ENCODE results near the gene CFB.
"Not testable (repeated sequence)": the region's sequence is repeated elsewhere in the genome, so short reads cannot be mapped to it uniquely, and the experiment has no call there.

The CFB gene

DNA sequence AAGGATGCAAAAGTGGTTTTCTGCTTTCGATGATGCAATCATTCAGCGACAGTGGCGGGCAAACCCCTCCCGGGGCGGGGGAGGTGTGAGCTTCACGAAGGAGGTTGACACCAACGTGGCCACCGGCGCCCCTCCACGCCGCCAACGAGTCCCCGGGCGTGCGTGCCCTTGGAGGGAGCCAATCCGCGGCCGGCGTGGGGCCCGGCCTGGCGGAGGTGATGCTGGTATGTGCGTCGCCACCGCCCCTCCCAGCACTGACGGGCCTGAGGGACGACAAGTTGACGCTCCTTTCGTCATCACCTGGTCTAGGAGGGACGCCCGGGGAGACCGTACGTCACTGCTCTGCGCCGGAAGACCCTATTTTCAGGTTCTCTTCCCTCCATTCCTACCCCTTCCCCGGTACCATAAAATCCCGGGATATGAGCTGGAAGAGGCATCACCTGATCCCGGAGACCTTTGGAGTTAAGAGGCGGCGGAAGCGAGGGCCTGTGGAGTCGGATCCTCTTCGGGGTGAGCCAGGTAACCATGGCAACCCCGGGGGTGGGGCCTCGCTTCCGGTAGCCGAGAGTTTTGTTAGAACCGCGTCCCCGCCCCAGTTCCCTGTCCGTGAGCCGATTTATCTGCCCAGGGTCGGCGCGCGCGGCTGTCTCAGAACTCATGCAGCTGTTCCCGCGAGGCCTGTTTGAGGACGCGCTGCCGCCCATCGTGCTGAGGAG lies 26.3 kb downstream of the CFB start, which contains the start of gene DXO:
Gene DXO, minus strand, starts transcription at position 146 of the 716 bp plus-strand sequence. CDS start 463 bp downstream, outside the sequence.
- peak; percentile 97 for DNase-seq

DNA sequence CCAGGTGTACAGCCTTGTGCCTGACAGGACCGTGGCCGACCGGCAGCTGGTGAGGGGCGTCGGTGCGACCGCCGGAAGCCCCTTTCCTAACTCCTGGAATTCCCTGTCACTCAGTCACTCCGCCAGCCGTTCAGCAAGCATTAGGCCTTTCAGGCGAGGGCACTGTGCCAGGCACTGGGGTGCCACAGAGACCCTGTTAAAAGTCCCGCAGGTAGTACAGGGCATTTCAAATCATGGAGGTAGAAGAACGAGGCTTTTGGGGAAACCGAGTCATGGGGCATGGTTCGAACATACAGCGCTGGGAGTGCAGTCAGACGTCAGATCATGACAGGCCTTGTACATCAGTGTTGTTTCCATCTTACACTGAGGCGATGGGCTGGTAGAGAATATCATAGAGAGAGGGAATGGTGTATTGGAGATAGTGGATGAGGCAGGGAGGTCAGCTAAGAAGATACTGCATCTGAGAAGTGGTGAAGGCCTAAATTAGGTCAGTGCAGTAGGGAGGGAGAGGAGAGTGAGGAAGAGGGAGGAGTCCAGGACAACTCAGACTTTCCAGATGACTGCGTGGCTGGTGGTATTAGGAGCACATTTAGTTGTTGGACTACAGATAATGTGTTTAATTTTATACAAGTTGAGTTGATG lies 26.9 kb downstream of the CFB start:
- no peak for DNase-seq

DNA sequence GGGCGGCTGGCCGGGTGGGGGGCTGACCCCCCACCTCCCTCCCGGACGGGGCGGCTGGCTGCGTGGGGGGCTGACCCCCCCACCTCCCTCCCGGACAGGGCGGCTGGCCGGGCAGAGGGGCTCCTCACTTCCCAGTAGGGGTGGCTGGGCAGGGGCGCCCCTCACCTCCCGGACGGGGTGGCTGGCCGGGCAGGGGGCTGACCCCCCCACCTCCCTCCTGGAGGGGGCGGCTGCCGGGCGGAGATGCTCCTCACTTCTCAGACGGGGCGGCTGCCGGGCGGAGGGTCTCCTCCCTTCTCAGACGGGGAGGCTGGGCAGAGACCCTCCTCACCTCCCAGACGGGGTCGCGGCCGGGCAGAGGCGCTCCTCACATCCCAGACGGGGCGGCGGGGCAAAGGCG lies 30.2 kb downstream of the CFB start:
- not testable (repeated sequence) for DNase-seq

DNA sequence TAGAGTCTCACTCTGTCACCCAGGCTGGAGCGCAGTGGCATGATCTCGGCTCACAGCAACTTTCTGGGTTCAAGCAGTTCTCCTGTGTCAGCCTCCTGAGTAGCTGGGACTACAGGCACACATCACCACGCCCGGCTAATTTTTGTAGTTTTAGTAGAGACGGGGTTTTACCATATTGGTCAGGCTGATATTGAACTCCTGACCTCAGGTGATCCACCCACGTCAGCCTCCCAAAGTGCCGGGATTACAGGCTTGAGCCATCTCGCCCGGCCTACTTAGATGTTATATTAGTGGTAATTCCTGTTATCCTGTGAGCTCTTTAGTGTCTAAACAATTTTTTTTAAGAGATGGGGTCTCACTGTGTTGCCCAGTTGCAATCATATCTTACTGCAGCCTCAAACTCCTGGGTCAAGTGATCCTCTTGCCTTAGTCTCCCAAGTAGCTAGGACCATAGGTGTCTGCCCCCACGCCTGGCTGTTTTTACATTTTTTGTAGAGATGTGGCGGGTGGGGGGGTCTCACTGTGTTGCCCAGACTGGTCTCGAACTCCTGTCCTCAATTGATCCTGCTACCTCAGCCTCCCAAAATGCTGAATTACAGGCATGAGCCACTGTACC lies 32.0 kb downstream of the CFB start:
- no peak for DNase-seq

DNA sequence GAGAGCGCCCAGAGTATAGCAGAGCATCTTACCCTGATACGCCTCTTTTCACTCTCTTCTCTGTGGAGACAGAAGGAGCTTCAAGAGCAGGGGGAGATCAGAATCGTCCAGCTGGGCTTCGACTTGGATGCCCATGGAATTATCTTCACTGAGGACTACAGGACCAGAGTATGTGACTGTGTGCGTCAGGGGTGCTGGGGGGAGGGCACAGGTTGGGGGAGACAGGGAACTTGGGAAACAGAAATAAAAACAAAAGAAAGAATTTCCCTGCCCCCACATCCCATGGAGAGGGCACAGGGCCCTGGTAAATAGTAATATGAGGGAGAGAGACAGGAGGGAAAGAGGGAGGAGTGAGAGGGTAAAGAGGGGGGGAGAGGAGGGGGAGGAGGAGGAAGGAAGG lies 32.9 kb downstream of the CFB start:
- DNase-seq: no peak

DNA sequence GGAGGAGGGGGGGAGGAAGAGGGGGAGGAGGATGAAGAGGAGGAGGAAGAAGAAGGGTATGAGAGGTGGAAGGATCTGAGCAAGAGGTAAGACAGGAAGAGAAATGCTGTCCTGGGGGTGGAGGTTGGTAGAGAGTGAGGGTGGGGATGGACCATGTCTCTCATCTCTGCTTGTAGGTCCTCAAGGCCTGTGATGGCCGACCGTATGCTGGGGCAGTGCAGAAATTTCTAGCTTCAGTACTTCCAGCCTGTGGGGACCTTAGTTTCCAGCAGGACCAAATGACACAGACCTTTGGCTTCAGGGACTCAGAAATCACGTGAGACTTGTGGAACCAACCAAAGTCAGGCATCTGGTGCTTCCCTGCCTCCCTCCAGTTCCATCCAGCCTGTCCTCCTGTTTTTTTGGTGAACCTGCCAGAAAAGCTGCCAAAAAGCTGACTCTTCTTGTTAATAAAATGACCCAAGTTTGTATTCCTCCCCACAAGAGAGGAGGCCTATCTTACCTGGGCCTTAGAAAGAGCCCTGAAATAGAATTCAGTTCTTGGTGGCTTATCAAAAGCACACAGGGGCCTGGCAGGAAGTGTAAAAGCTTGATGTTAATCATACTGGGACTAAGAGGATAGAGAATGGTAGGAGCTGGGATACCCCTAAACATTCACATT lies 33.5 kb downstream of the CFB start:
- no peak for DNase-seq

DNA sequence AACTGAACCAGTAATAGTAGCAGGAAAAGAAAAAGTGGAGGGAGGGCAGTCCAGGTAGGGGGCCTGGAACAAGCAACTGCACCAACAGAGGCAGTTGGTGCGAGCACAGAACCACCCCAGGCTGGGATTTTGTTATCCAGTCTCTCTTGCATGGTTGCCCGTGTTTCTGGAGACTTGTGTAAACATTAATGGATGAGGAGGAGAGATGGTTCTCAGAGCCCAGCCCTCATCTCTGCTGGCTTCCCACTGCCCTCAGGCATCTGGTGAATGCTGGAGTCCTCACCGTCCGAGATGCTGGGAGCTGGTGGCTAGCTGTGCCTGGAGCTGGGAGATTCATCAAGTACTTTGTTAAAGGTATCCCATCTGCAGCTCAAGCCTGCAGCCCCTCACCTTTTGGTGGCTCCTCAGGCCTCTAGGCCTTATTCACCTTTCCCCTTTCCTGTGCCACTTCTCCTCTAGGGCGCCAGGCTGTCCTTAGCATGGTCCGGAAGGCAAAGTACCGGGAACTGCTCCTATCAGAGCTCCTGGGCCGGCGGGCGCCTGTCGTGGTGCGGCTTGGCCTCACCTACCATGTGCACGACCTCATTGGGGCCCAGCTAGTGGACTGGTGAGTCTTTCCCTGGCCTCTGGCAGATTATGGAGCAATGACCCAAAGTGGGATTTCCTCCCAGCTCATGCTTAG lies 34.4 kb downstream of the CFB start:
- DNase-seq: not testable (repeated sequence)

DNA sequence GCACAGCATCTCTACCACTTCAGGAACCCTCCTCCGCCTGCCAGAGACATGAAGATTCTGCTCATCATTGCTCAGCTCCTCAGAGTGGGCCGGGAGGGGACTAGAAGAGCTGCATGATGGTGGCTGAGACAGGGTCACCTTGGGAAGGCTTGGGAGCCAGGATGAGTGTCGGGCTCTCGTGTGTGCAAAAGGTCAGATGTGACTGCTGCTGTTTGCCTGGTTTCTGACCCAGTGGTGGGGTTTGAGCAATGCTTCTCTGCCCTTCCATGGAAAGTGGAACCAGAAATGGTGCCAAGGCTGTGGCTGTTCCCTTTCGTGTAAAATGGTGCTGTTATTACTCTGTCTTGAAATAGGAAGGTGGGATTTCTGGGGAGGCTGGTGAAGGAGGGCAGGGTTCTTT lies 35.1 kb downstream of the CFB start:
- not testable (repeated sequence) for DNase-seq

DNA sequence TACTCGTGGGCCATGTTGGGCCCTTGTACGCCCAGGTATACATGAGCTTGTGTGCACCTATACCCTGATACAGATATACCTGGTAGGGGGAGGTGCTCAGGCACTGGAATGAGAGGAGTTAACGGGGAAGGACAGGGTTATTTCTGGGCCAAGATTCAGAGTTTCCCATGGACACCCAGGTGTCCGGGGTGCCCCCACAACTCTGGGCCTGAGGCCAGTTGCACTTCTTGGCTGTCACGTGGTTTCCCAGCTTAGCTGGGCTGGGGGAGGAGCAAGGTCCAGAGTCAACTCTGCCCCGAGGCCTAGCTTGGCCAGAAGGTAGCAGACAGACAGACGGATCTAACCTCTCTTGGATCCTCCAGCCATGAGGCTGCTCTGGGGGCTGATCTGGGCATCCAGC lies 35.8 kb downstream of the CFB start, which contains the start of gene C4A:
Gene C4A, plus strand, starts transcription at position 314 of the 400 bp plus-strand sequence. Its CDS starts 51 bp downstream, at position 365.
- not testable (repeated sequence) for DNase-seq

DNA sequence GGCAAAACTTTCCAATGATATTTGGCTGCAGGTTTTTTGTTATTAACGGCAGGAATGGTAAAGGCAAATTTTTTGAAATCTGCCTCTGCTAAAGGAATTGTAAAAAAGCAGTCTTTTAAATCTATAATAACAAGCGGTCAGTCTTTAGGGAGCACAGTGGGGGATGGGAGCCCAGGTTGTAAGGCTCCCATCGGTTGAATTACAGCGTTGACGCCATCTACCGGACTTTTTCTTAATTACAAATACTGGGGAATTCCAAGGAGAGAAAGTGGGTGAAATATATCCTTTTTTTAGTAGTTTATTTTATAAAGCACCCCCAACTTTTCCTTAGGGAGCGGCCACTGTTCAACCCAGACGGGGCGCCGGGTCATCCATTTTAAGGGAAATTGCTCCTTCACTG lies 43.5 kb downstream of the CFB start:
- DNase-seq: not testable (repeated sequence)

DNA sequence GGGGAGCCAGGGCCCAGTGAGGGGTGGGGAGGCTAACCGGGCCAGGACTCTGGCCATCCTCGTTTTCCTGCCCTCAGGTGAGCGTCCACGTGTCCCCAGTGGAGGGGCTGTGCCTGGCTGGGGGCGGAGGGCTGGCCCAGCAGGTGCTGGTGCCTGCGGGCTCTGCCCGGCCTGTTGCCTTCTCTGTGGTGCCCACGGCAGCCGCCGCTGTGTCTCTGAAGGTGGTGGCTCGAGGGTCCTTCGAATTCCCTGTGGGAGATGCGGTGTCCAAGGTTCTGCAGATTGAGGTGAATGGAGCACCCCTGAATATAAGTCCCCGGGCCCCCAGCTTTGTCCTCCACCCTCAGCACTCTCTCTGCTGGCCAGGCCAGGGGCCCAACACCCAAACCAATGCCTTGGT lies 48.5 kb downstream of the CFB start:
- DNase-seq: not testable (repeated sequence)

DNA sequence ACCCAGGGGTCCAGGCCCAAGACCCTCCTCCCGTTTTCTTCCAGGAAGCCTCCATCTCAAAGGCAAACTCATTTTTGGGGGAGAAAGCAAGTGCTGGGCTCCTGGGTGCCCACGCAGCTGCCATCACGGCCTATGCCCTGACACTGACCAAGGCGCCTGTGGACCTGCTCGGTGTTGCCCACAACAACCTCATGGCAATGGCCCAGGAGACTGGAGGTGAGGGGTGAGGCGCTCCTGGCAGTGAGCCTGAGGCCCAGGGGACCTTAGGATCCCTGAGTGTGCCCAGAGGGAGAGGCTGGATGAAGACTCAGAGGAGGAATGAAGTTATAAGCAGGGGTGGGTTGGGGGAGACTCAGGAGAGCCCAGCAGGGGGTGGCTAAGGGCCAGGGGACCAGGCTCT lies 50.5 kb downstream of the CFB start:
- DNase-seq: not testable (repeated sequence)
